AG04449 (cell line): ENCODE results near the gene RARB.

ENCODE experiments used
- CTCF ChIA-PET: fragments of 350-600 bp; formaldehyde crosslinking; extraction: SDS; loops from one replicate; lab custom pipeline; 2021; ENCODE audit warnings: antibody characterized with exemption; lab: Yijun Ruan, JAX
- POLR2A ChIA-PET: fragments of 400-600, 350-600 bp; formaldehyde crosslinking; extraction: SDS; loops from one replicate; lab custom pipeline; 2020; ENCODE audit warnings: antibody characterized with exemption, inconsistent platforms; lab: Yijun Ruan, JAX
- DNase-seq: peaks from one replicate; pipeline ENCODE4 v3.0.0-alpha.2; 2010; ENCODE audit warnings: low read depth, low spot score
- H3K4me3 ChIP-seq: 2 replicates; pipeline ENCODE4 v1.5.1; 2011; ENCODE audit warnings: low read depth, mild to moderate bottlenecking, control low read depth, low read length
- TF ChIP-seq, protein P1 (sequence below): IDR thresholded peaks from one replicate; pipeline ENCODE4 v1.5.1; 2011; ENCODE audit warnings: mild to moderate bottlenecking, moderate library complexity, low read length, control low read depth, inconsistent platforms; ENCODE audit not compliant: insufficient read depth; ENCODE audit errors: missing control alignments

The RARB gene

DNA sequence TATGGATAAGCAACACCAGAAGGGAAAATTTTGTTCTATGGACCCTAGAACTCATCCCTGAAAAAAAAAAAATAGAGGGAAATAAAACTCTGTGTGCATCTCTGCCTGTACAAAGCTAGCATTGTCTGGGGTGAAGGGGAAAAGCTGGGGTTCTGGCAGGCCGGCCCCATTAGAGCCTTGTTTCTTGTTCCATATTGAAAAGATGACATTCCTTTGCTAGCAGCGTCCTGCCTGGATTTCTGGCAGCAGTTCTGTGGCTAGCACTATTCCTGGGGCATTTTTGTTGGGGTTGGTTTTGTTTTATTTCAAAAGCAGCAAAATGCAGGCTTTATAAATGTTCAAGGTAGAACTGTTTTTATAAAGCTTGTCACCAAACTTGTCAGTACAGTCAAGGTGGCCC is 45.2 kb downstream of the RARB start:
- TF ChIP-seq, protein P1, sequence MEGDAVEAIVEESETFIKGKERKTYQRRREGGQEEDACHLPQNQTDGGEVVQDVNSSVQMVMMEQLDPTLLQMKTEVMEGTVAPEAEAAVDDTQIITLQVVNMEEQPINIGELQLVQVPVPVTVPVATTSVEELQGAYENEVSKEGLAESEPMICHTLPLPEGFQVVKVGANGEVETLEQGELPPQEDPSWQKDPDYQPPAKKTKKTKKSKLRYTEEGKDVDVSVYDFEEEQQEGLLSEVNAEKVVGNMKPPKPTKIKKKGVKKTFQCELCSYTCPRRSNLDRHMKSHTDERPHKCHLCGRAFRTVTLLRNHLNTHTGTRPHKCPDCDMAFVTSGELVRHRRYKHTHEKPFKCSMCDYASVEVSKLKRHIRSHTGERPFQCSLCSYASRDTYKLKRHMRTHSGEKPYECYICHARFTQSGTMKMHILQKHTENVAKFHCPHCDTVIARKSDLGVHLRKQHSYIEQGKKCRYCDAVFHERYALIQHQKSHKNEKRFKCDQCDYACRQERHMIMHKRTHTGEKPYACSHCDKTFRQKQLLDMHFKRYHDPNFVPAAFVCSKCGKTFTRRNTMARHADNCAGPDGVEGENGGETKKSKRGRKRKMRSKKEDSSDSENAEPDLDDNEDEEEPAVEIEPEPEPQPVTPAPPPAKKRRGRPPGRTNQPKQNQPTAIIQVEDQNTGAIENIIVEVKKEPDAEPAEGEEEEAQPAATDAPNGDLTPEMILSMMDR, result no peak
- no peak for DNase-seq
- H3K4me3 ChIP-seq, result no peak overlapping the region
- POLR2A ChIA-PET, result no interaction called here
- CTCF ChIA-PET, result interaction anchor here (1.2 to 3.2 kb wide), 2 partner anchors 31 to 120 kb away, joined by 3 to 12 read pairs; no protein-coding TSS in a partner anchor

DNA sequence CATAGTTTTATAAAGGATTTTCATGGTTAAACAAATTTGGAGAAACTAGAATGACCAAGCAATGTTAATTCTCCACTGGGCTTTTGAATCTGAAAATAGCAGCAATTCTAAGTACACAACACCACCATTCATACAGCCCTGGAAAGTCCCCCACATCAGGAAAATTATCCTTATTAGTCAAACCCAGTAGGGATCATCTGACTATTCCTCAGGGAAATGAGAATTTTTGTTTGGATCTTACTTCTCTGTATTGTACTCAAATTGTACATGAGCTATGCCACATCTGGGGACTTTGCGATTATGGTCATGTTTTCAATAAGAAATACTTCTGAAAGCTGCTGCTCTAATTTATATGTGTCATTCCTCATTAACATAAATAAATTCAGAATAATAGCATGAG is 46.0 kb downstream of the RARB start:
- no peak for DNase-seq
- POLR2A ChIA-PET, result no interaction called here

DNA sequence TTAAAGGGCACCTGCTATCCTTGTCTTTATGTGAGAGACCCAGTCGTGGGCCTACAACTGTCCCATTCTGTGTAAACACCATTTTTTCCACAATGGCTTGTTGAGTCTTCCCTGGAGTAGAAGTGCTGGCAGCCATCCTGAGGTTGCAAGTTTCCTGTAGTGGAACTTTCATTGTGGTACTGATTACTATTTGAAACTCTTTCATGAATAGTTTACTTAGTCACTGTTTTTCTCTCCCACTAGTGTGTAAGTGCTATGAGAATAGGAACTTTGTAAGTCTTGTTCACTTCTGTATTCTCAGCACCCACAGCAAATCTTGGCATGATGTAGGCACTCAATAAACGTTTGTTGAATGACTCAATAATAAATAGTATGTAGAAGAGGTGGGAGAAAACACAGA is 48.6 kb downstream of the RARB start:
- TF ChIP-seq, protein P1, result no peak
- no peak for DNase-seq
- POLR2A ChIA-PET, result no interaction called here
- CTCF ChIA-PET, result no interaction called here
- H3K4me3 ChIP-seq, result no peak overlapping the region

More for the DNA sequence above, 46.0 kb downstream of the RARB start:
- CTCF ChIA-PET, result interaction anchor here (3.2 kb wide), 1 partner anchor 120 kb away, joined by 12 read pairs; no protein-coding TSS in a partner anchor
- no peak overlapping the region for H3K4me3 ChIP-seq
- TF ChIP-seq, protein P1, result no peak

DNA sequence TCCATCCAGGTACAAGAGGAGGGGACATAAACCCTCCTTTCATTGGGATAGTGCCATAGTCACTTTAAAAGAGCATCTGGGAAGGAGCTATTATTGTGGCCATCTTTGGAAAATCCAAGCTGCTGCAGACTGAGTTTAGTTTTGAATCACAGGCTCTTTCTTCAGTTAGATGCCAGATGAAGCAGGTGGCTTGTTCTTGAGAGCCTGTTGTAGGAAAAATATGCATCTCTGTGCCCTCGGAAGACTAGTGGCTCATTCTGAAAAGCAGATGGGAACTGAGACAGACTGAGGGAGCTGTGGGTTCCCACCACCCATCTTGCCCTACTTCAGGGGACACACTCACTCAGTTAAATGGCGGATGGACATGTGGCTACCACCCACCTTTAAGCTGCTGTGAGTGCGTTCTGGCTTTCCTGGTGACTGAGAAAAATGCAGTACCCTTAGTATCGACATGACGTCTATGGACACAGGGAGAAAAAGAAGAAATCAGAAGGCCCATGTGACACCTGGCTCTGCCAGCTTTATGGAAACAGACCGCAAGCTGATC is 50.2 kb downstream of the RARB start:
- no peak overlapping the region for H3K4me3 ChIP-seq
- TF ChIP-seq, protein P1, result no peak
- ChIA-PET CTCF (interaction anchor here (1.9 kb wide), 1 partner anchor 9 kb away, joined by 5 read pairs; no protein-coding TSS in a partner anchor), POLR2A (no interaction called here)
- DNase-seq, result no peak

DNA sequence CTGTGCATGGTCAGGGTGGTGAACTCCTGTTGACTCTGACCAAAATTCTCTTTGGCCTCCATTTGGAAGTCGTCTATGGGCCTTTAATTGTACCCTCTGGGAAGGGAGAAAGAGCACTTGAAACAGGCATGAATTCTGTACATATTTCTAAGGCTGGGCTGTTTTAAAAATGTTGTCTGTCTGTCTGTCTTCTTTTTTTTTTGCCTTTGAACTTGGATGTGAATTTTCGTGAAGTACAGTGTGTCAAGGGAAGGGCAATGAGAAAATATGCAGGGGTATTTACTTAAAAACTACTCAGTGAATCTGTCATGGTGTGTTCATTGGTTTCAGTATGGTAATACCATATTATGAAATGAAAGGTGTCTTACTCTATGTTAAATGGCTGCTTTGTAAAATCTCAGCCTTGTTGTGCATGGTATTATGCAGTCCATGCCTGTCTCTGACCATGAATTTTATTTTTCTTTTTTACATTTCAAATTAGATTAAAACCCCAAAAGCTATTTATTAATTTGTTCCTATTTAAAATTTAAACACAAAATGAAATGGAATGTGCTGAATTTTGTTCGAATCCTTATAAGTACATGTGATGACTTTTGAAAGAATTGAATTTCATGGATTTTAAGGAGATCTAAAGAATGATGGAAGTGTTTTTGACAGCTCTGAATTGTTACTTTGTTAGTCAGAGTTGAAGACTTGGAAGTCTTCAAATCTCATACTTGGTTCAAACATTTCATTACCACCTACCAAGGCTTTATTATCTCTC is 51.1 kb downstream of the RARB start:
- POLR2A ChIA-PET, result no interaction called here
- TF ChIP-seq, protein P1, result no peak
- CTCF ChIA-PET, result interaction anchor here (1.6 to 3.3 kb wide), 3 partner anchors 9 to 115 kb away, joined by 5 to 10 read pairs (median 6); no protein-coding TSS in a partner anchor

DNA sequence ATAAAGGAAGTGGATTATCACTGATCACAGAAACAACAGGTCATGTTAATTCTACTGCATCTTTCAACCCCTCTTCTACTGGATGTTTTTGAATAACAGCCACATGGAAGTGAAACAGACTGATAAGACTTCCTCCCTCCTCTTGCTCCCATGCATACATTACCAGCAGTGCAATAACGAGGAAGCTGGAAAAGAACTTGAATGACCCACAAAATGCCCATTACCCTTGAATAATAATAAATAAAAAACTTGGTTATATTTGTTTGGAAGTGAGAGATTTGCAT is 51.6 kb downstream of the RARB start:
- TF ChIP-seq, protein P1, result no peak
- no peak overlapping the region for H3K4me3 ChIP-seq
- POLR2A ChIA-PET, result no interaction called here
- CTCF ChIA-PET, result interaction anchor here (1.6 to 3.3 kb wide), 3 partner anchors 10 to 114 kb away, joined by 5 to 10 read pairs (median 6); no protein-coding TSS in a partner anchor
- DNase-seq, result no peak

More for the DNA sequence above, 51.1 kb downstream of the RARB start:
- DNase-seq, result no peak
- H3K4me3 ChIP-seq, result no peak overlapping the region
